Measurements from ENCODE around the gene TMEM178B. TPM values are rescaled to one million over a fixed set of nuclear protein-coding genes. Genes with fewer than 3 reads are reported as not detected.

The TMEM178B gene
- polyA plus RNA-seq, 1 donor (not counting 4 experiments of a cell fraction or from before 2014, with no cell fraction given), result not detected

GRCh38 chr7:141302617-141303016 lies 228.8 kb downstream of the TMEM178B start:
- H3K36me3 ChIP-seq (ENCODE audit: control insufficient read depth in 2 of 2, extremely low read depth in 1 of 2, insufficient read depth in 2 of 2, low read length in 2 of 2), result no peaks in the 10 kb centered on the region
- dilution Hi-C loops (cut with MboI; ENCODE audit: extremely low pct_ligation_motif_present, low sequenced_read_pairs), result no loop called here
- FAIRE-seq, result no peak

DNA sequence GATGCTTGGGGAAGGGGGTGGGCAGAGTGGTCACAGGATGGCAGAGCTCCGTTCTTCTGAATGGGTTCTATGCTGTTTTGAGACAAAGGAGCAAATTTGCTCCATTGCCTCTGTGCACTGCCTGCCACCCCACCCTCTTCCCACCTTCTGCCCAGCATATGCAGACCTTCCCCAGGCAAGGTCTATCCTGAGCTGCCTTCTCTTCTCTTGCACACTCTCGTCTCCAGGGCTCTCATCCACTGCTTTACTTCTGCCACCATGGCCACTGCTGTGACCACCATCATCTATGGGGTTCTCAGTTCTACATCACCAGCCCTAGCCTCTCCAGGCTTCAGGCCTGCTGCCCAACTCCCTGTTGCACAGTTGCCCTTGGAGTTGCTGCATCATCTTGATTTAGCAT lies 230.4 kb downstream of the TMEM178B start:
- Histone ChIP-seq H3K27me3 (ENCODE audit: control insufficient read depth, extremely low read depth, insufficient read depth, low read length) (no peaks in the 10 kb centered on the region), H3K4me2 (ENCODE audit: control insufficient read depth, extremely low read depth, insufficient read depth, low read depth, low read length) (no peak overlapping the region), H3K36me3 (ENCODE audit: control insufficient read depth in 2 of 2, extremely low read depth in 1 of 2, insufficient read depth in 2 of 2, low read length in 2 of 2) (no peaks in the 10 kb centered on the region), H3K4me3 (ENCODE audit: control insufficient read depth in 2 of 3, extremely low read depth in 1 of 3, insufficient read depth in 2 of 3, low read depth in 1 of 3, low read length in 3 of 3) (no peak overlapping the region), H3K4me1 (ENCODE audit: control insufficient read depth, extremely low read depth, insufficient read depth, low read length) (no peaks in the 10 kb centered on the region), H4K20me1 (ENCODE audit: control insufficient read depth, extremely low read depth, insufficient read depth, low read length) (no peaks in the 10 kb centered on the region), H3K9me1 (ENCODE audit: control insufficient read depth, extremely low read depth, insufficient read depth, low read length) (no peaks in the 10 kb centered on the region), H3K9me3 (ENCODE audit: control insufficient read depth, low read depth, low read length) (no peaks in the 10 kb centered on the region), H2AFZ (ENCODE audit: control insufficient read depth, low read length) (no peak overlapping the region), H3K27ac (ENCODE audit: control insufficient read depth, insufficient read depth, low read length) (no peak overlapping the region), H3K9ac (ENCODE audit: control insufficient read depth, extremely low read depth, insufficient read depth, low read length) (no peak overlapping the region), H3K79me2 (ENCODE audit: control insufficient read depth, insufficient read depth, low read length) (no peaks in the 10 kb centered on the region)
- no peak for TF ChIP-seq EZH2 (IDR thresholded peaks at IDR 0.05; ENCODE audit: low read length)
- TF ChIP-seq, protein P1, sequence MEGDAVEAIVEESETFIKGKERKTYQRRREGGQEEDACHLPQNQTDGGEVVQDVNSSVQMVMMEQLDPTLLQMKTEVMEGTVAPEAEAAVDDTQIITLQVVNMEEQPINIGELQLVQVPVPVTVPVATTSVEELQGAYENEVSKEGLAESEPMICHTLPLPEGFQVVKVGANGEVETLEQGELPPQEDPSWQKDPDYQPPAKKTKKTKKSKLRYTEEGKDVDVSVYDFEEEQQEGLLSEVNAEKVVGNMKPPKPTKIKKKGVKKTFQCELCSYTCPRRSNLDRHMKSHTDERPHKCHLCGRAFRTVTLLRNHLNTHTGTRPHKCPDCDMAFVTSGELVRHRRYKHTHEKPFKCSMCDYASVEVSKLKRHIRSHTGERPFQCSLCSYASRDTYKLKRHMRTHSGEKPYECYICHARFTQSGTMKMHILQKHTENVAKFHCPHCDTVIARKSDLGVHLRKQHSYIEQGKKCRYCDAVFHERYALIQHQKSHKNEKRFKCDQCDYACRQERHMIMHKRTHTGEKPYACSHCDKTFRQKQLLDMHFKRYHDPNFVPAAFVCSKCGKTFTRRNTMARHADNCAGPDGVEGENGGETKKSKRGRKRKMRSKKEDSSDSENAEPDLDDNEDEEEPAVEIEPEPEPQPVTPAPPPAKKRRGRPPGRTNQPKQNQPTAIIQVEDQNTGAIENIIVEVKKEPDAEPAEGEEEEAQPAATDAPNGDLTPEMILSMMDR (optimal IDR thresholded peaks at IDR 0.05 in 1 of 3, IDR thresholded peaks at IDR 0.05 in 1 of 3, conservative IDR thresholded peaks at IDR 0.05 in 1 of 3; ENCODE audit: extremely low read depth in 1 of 3, insufficient read depth in 2 of 3, low read length in 3 of 3), result no peak
- DNase-seq (ENCODE audit: low read depth, low spot score) (no peak), FAIRE-seq (no peak)
- dilution Hi-C loops (cut with MboI; ENCODE audit: extremely low pct_ligation_motif_present, low sequenced_read_pairs), result no loop called here

More at GRCh38 chr7:141302617-141303016, 228.8 kb downstream of the TMEM178B start:
- Histone ChIP-seq H3K9me3 (ENCODE audit: control insufficient read depth, low read depth, low read length) (no peaks in the 10 kb centered on the region), H3K79me2 (ENCODE audit: control insufficient read depth, insufficient read depth, low read length) (no peaks in the 10 kb centered on the region), H3K4me2 (ENCODE audit: control insufficient read depth, extremely low read depth, insufficient read depth, low read depth, low read length) (no peak overlapping the region), H2AFZ (ENCODE audit: control insufficient read depth, low read length) (no peak overlapping the region), H4K20me1 (ENCODE audit: control insufficient read depth, extremely low read depth, insufficient read depth, low read length) (no peaks in the 10 kb centered on the region), H3K4me1 (ENCODE audit: control insufficient read depth, extremely low read depth, insufficient read depth, low read length) (no peaks in the 10 kb centered on the region), H3K4me3 (ENCODE audit: control insufficient read depth in 2 of 3, extremely low read depth in 1 of 3, insufficient read depth in 2 of 3, low read depth in 1 of 3, low read length in 3 of 3) (no peak overlapping the region), H3K27ac (ENCODE audit: control insufficient read depth, insufficient read depth, low read length) (no peak overlapping the region), H3K27me3 (ENCODE audit: control insufficient read depth, extremely low read depth, insufficient read depth, low read length) (no peaks in the 10 kb centered on the region), H3K9me1 (ENCODE audit: control insufficient read depth, extremely low read depth, insufficient read depth, low read length) (no peaks in the 10 kb centered on the region), H3K9ac (ENCODE audit: control insufficient read depth, extremely low read depth, insufficient read depth, low read length) (no peak overlapping the region)
- TF ChIP-seq, protein P1 (optimal IDR thresholded peaks at IDR 0.05 in 1 of 3, IDR thresholded peaks at IDR 0.05 in 1 of 3, conservative IDR thresholded peaks at IDR 0.05 in 1 of 3; ENCODE audit: extremely low read depth in 1 of 3, insufficient read depth in 2 of 3, low read length in 3 of 3), result no peak
- no peak for TF ChIP-seq EZH2 (IDR thresholded peaks at IDR 0.05; ENCODE audit: low read length)
- no peak for DNase-seq (ENCODE audit: low read depth, low spot score)
